OCI-LY3 (cell line): ENCODE results near the gene CHD2.

Experiments used
- H2AFZ ChIP-seq: fragments of 200-600, 300-600 bp; shearing (Covaris generic); 2 replicates; pipeline ENCODE4 v1.6.0; 2014; ENCODE audit warnings: antibody characterized with exemption, low read depth, low read length
- H3K27ac ChIP-seq: fragments of 200-600, 300-600 bp; sonication (generic); 2 replicates; pipeline ENCODE4 v1.5.1; 2014; ENCODE audit warnings: mild to moderate bottlenecking, low read length, moderate library complexity, mixed read lengths
- H3K27me3 ChIP-seq: fragments of 200-600, 300-600 bp; sonication (generic); 2 replicates; pipeline ENCODE4 v1.6.1; 2014; ENCODE audit warnings: low read depth, low read length, mixed read lengths
- H3K36me3 ChIP-seq: fragments of 200-600, 300-600 bp; sonication (generic); replicated peaks from 2 replicates; pipeline ENCODE3; 2014; ENCODE audit warnings: low read depth, low read length, mixed read lengths
- H3K4me1 ChIP-seq: fragments of 300-600, 200-600 bp; sonication (generic); 2 replicates; pipeline ENCODE4 v1.6.1; 2014; ENCODE audit warnings: low read length, mixed read lengths
- H3K4me2 ChIP-seq: fragments of 200-600, 300-600 bp; sonication (generic); 2 replicates; pipeline ENCODE4 v1.6.1; 2014; ENCODE audit warnings: low read length, mixed read lengths
- H3K4me3 ChIP-seq: fragments of 300-600, 200-600 bp; sonication (generic); 2 replicates; pipeline ENCODE4 v1.5.1; 2014; ENCODE audit warnings: antibody characterized with exemption, mild to moderate bottlenecking, low read length, moderate library complexity
- H3K79me2 ChIP-seq: fragments of 300-600, 200-600 bp; shearing (Covaris generic); 2 replicates; pipeline ENCODE4 v1.6.1; 2014; ENCODE audit warnings: mild to moderate bottlenecking, low read length, mixed read lengths
- H3K9ac ChIP-seq: fragments of 300-600, 200-600 bp; shearing (Covaris generic); 2 replicates; pipeline ENCODE4 v1.6.0; 2014; ENCODE audit warnings: mild to moderate bottlenecking, low read length, moderate library complexity
- H3K9me3 ChIP-seq: fragments of 200-600, 300-600 bp; shearing (Covaris generic); 2 replicates; pipeline ENCODE4 v1.6.1; 2014; ENCODE audit warnings: low read length, mixed read lengths; ENCODE audit not compliant: insufficient read depth
- H4K20me1 ChIP-seq: fragments of 200-600, 300-600 bp; sonication (generic); 2 replicates; pipeline ENCODE4 v1.6.1; 2016; ENCODE audit warnings: low read length, mixed read lengths; ENCODE audit not compliant: insufficient read depth
- EZH2phosphoT487 ChIP-seq: fragments of 200-600 bp; shearing (Covaris generic); IDR thresholded peaks from 2 replicates; pipeline ENCODE4 v1.6.1; 2018; ENCODE audit warnings: antibody characterized with exemption, mixed run types, low read depth
- TF ChIP-seq, protein P1 (sequence below): fragments of 200-600, 300-600 bp; sonication (generic); IDR thresholded peaks from 2 replicates; pipeline ENCODE4 v1.5.1; 2014; ENCODE audit warnings: antibody characterized with exemption, low read length, low read depth

Gene CHD2

DNA sequence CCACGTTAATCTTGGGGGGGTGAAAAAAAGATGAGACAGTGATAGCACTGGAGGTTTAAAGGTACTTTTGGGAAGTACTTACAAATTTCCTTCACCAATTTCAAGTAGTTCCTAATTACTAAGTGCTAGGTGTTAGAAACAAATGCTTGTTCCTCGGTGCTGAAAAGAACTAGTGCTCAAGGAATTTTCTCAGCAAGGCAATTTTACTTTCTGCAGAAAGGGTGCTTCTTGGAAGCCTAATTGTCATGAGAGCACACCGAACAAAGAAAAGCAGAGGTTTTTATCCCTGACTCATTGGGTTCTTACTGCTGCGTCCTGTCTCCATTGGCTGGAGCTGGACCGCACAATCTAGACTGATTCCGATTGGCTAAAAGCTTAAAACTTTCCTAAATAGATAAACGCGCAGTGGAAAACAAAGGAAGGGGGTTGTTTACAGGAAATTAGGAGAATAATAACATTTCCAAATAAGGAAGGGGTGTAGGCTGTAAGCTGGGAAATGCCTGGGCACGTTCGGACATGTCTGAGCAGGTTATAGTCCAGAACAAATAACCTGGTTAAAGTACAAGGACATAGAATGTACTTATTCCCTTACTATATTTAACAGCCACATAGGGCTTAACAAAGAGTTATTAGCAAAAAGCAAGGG is 49.6 kb downstream of the CHD2 start:
- Histone ChIP-seq H3K9ac (no peak overlapping the region), H3K36me3 (peaks cover 91% of the 10 kb centered on the region), H3K4me3 (no peak overlapping the region), H4K20me1 (no peaks in the 10 kb centered on the region), H3K4me2 (no peak overlapping the region), H3K27ac (no peak overlapping the region), H3K27me3 (no peaks in the 10 kb centered on the region), H3K4me1 (no peaks in the 10 kb centered on the region), H3K79me2 (peaks cover 11% of the 10 kb centered on the region), H2AFZ (no peak overlapping the region), H3K9me3 (peaks cover 35% of the 10 kb centered on the region)
- TF ChIP-seq, protein P1, sequence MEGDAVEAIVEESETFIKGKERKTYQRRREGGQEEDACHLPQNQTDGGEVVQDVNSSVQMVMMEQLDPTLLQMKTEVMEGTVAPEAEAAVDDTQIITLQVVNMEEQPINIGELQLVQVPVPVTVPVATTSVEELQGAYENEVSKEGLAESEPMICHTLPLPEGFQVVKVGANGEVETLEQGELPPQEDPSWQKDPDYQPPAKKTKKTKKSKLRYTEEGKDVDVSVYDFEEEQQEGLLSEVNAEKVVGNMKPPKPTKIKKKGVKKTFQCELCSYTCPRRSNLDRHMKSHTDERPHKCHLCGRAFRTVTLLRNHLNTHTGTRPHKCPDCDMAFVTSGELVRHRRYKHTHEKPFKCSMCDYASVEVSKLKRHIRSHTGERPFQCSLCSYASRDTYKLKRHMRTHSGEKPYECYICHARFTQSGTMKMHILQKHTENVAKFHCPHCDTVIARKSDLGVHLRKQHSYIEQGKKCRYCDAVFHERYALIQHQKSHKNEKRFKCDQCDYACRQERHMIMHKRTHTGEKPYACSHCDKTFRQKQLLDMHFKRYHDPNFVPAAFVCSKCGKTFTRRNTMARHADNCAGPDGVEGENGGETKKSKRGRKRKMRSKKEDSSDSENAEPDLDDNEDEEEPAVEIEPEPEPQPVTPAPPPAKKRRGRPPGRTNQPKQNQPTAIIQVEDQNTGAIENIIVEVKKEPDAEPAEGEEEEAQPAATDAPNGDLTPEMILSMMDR = no peak
- TF ChIP-seq EZH2phosphoT487 = no peak

DNA sequence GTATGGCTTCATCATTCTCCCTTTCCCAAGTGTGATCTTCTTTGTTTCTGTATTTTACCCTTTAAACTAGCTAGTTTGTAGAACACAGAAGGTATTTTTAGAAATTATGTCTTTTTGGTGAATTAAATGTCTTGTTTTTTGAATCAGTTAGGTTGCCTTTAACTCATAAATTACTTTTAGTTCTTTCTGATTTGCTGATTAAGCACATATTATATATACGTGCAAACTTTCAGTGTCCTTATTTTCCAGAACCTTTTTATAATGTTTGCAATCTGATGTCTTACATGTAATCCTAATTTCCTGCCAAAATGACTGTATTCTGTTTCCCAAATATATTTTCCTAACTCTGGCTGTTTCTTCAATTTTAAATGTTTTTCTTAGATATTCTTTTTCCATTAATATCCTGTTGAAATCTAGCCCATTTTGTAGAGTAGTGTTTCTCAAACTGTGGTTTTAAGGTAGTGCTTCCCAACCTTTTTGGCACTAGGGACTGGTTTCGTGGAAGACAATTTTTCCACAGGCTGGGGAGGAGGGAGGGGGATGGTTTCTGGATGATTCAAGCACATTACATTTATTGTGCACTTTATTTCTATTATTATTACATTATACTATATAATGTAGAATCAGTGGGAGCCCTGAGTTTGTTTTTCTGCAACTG is 51.8 kb downstream of the CHD2 start:
- Histone ChIP-seq H3K4me2 (no peak overlapping the region), H3K9me3 (peaks cover 32% of the 10 kb centered on the region), H4K20me1 (no peaks in the 10 kb centered on the region), H3K36me3 (peaks cover 95% of the 10 kb centered on the region), H3K4me3 (no peak overlapping the region), H2AFZ (no peak overlapping the region), H3K27ac (no peak overlapping the region), H3K4me1 (no peaks in the 10 kb centered on the region), H3K9ac (no peak overlapping the region), H3K79me2 (peaks cover 16% of the 10 kb centered on the region), H3K27me3 (no peaks in the 10 kb centered on the region)
- TF ChIP-seq, protein P1 = no peak
- TF ChIP-seq EZH2phosphoT487 = no peak

DNA sequence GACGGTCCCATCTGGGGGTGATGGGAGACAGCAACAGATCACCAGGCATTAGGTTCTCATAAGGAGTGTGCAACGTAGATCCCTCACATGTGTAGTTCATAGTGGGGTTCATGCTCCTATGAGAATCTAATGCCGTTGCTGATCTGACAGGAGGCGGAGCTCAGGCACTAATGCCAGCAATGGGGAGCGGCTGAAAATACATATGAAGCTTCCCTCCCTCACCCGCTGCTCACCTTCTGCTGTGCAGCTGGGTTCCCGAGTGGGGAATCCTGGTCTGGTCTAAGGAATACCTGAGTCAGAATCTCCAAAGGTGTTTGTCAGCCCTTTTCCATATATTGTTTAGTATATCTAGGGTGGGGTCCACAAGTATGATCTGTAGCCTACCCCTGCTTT is 52.3 kb downstream of the CHD2 start:
- no peak for TF ChIP-seq EZH2phosphoT487
- TF ChIP-seq, protein P1 = no peak
- H3K79me2 ChIP-seq = peaks cover 17% of the 10 kb centered on the region; the same call in 1 of the 2 replicates
- no peak overlapping the region for H3K4me3 ChIP-seq
- H4K20me1 ChIP-seq = peaks cover 3% of the 10 kb centered on the region
- no peaks in the 10 kb centered on the region for H3K27me3 ChIP-seq
- no peak overlapping the region for H3K9ac ChIP-seq
- no peak overlapping the region for H3K27ac ChIP-seq
- H3K36me3 ChIP-seq = peaks cover 95% of the 10 kb centered on the region
- H3K9me3 ChIP-seq = peaks cover 27% of the 10 kb centered on the region
- no peak overlapping the region for H3K4me2 ChIP-seq
- no peak overlapping the region for H2AFZ ChIP-seq
- no peaks in the 10 kb centered on the region for H3K4me1 ChIP-seq

DNA sequence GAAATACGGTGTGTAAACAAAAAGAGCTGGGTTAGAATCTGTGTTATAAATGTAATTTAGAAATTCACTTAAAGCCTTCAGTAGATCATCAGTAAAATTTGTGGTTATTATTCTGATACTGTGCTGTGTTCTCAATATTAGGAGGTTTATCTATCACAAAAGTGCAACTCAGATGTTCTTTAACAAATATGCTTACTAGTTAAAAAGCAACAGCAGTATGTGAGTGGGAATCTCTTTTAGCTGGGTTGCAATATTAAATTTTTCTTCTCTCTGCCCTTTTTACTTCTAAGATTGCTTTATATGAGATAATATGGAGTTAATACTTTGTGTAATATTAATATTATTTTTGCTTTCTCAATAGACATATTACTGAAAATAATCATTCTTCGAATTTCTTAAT is 53.4 kb downstream of the CHD2 start:
- Histone ChIP-seq H3K4me3 (no peak overlapping the region), H3K9me3 (peaks cover 16% of the 10 kb centered on the region), H4K20me1 (peaks cover 12% of the 10 kb centered on the region), H2AFZ (no peak overlapping the region), H3K4me2 (no peak overlapping the region), H3K79me2 (peaks cover 26% of the 10 kb centered on the region), H3K9ac (no peak overlapping the region), H3K36me3 (peaks cover 94% of the 10 kb centered on the region), H3K4me1 (no peaks in the 10 kb centered on the region), H3K27me3 (no peaks in the 10 kb centered on the region), H3K27ac (no peak overlapping the region)
- no peak for TF ChIP-seq EZH2phosphoT487
- TF ChIP-seq, protein P1 = no peak
